DLD1 (cell line): Measurements from ENCODE around the gene ADCY2.

Experiments
- in situ Hi-C: cut with HindIII; loops from 2 replicates; pipeline ENCODE4 v1.10.0; 2017; ENCODE audit warnings: low sequenced_read_pairs

ADCY2 gene

DNA sequence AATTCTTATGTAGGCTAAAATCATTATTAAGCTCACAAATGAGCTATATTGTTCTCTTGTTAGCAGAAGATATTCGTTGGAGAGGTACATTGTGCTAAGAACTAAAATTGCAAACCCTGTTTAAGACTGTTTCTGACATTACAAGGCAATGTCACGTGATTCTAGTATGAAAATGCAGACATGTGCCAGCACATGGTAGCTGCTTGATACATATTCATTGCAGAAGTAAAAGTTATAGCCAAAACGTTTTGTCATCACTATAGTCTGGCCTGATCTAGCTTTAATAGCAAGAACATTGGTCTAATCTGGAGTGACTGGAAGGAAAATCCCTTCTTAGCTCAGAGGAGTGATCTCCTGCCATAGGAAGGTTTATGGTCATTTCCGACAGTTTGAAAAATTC lies 310.3 kb downstream of the ADCY2 start:
- in situ Hi-C loops: no loop called here

DNA sequence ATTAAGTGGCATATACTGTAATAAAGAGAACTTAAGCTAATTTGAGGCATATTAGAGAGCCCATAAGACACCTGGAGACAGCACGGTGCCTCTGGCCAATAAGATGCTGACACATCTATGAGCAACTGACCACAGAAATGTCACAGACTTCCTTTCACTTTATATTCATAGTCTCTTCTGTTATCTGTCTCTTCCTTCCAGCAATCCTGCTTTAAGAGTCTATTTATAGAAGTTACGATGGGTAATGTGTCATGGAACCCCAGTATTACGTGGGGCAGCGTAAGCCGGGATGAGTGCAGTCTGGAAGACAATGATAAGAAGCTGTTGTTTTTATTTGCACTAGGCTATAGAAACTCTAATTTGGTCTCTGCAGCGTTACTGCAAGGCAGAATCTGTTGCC lies 318.2 kb downstream of the ADCY2 start:
- in situ Hi-C loops: no loop called here

DNA sequence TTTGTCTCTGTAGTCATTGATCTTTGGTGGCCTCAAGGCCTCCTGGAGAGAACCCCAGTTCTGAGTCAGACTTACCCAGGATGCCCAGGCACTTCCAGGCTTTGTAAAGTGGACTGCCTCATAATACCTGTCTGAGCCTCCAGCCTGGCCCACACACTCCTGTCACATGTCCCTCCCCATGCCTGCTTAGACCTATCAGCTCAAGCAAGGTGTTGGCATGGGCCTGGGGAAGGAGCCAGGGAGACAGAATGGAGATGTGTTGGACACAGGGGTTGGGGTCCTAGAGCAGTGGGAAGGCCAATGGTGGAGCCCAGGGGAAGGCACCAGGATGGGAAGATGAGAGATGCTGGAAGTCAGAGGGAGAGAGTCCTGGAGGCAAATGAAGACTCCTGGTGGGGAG lies 318.8 kb downstream of the ADCY2 start:
- in situ Hi-C loops: no loop called here

DNA sequence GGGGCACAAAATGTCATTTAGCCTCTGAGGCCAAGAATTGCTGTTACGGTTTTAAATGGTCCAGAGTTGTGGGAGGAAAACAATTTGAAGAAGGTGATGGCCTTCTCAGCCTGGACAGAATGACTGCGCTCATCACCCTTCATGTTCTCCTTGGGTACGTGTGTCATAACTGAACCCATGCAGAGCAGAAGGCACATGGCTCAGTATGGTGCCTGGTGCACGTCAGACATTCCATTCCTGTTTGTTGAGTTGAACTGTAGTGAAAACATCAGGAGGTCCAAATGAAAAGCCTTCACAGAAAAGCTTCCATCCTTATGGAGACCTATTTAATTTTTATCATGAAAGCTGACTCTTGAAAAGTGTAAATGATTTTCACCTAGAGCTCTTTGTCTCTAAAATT lies 321.8 kb downstream of the ADCY2 start:
- in situ Hi-C loops: no loop called here

DNA sequence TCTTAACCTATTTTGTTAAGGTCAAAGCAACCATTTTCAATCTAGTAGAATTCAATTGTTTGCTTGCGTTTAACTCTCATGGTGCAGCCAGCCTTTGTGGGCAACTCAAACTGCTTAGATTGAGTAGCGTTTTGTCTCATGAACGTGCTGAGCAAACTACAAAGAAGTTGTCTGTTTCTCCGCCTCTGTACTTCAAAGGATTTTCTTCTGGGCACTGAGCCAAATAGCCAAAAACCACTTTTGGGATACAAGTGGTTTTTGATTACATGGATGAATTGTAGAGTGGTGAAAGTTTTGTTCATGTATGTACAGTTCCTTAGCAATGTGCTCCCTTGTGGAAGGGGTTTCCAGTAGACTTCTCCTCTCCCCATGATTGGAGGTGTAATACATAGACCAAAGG lies 332.1 kb downstream of the ADCY2 start:
- in situ Hi-C loops: no loop called here

DNA sequence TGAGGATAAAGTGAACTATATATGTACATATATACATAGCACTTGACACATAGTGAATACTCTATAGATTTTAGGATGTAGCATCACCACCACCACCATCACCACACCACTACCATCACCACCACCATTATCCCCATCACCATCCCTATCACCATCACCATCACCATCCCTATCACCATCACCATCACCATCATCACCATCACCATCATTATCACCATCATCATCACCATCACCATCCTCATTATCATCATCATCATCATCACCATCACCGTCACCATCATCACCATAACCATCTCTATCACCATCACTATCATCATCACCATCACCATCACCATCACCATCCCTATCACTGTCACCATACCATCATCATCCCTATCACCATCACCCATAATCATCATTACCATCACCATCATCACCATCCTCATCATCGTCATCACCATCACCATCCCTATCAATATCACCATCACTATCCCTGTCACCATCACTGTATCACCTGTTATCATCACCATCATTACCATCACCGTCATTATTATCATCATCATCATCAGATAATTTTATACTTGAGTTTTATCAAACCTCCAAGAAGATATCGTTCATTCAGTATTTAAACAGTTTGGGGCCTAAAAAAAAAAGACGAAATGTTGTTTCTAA lies 345.6 kb downstream of the ADCY2 start:
- in situ Hi-C loops: no loop called here

DNA sequence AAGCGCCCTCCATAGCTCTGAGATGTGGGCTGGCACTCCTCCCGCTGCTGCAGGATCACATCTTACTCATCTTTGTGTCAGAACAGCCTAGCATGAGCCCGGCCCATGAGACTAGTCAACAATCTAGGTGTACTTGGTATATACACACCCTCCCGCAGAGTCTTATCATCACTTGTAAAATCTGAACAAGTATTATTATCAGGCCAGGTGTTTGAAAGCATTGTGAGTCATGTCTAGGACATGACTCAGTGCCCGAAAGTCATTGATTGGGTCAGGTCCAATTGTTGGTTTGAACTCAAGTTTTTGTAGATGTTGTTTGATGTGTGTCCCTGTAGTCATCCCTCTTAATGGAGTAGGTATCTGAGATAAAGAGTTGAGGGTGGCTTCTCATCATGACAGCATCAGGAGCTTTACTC lies 346.3 kb downstream of the ADCY2 start:
- in situ Hi-C loops: no loop called here

DNA sequence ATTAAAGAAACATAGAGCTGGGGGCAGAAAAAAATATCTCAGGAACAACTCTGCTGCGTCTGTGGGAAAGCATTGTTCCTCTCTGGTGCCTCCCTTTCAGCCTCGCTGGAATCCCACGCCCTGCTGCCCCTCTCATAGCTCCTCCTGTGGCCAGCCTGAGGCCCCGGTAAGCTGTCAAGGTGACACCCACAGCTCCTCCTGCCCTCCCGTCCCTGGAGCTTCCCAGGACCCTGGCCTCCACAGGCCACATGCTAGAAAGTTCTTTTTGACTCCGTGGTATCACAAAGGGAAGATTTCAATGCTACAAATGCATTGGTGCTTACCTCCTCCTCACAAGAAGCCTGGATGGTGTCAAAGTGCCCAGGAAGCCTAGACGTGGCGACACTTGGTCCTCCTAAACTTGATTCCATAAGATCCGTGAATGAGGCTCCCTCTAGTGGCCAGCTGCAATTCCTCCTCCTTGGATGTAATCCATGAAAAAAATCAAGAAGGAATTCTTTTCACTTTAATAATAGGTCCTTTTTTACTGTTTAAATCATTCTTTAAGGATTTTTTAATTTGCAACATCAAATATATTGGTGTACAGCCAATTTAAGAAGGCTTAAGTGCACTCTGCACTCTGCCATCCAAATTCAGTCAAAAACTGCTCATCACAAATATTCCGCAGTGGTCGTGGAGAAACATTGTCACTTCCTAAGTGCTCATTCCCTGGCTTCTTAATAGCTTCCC lies 350.1 kb downstream of the ADCY2 start:
- in situ Hi-C loops: no loop called here

DNA sequence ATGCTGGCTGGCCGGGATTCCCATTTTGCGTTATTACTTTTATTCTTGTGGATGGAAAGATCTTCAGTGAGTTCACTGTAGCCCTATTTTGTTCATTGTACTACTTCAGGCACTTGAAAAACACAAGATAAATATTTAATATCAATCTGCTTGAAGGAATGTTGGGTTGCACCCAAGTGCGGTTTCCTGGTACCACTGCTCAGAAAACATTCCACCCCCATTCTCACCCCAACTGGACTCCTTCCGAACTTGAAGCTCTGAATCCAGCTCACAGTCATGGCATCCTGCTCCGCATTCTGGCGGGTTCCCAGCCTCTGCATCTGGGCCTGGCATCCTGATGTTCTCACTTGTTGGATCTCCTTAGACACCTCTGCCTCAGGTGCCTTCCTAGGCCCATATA lies 351.8 kb downstream of the ADCY2 start:
- in situ Hi-C loops: no loop called here

DNA sequence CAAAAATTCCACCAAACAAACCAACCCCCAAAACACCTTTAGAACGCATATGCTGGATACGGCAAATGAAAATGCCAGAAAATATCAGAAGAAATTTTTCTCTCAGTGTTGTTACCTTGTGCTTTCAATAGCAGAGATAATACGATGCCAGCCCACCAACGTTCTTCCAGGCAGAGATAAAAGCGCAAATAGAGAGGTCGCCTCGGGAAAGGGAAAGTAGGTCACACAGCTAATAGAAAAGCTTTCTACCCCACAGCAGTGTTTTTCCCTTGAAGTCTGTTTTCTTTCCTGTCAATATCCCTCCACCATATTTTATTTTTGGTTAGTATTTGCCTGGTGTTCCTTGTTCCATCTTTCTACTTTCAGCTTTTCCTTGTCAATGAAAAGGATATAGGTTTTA lies 353.7 kb downstream of the ADCY2 start:
- in situ Hi-C loops: no loop called here

DNA sequence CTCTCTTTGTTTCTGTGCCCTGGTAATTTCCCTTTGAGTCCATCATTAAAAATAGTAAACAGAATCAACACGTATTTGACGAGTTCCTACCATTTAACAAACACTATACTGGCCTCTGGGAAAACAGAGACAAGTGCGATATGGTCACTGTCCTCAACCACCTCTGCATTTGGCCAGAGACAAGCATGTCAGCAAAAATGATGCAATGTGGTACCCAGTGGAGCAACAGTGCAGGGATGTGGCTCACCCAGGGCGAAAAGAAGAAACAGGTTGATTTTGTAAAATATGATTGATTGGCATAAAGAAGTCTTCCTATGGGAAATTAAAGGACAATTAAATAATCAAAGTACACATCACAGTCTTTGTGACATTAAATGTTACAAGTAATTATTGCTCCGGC lies 355.9 kb downstream of the ADCY2 start:
- in situ Hi-C loops: no loop called here

DNA sequence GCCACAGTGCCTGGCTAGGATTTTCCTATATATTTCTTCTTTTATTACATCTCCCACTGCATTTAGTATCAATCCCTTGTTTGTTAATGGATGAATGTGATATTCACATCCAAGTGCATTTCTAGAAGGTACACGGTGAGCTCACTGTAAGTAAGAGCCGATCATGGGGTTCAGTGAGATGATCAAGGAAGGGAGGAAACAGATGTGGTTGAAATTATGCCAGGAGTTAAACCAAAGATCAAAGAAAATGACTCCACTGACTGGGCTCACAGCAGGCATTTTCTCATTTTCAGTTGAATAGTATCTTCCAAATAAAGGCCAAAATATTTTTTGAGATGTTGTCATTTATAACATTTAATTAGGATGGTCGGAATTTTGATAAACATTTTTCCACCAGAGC lies 357.2 kb downstream of the ADCY2 start:
- in situ Hi-C loops: no loop called here

DNA sequence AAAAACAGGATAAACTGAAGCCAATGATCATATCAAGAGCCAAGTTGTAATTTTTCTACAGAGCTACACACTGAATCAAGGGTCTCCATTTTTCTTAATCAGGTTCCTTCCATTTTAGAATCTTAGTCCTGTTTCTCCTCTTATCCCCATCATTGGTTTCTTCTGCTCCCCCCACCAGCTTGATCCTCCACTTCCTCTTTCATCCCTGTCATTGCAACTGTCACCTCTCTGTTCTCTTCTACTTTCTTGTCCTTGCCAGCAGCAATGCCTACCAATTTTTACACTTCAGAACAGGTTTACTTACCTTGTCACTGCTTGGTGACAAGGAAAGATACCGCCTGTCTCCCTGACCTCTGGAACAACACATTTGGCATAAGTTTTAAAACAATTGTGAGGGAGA lies 357.7 kb downstream of the ADCY2 start:
- in situ Hi-C loops: no loop called here

DNA sequence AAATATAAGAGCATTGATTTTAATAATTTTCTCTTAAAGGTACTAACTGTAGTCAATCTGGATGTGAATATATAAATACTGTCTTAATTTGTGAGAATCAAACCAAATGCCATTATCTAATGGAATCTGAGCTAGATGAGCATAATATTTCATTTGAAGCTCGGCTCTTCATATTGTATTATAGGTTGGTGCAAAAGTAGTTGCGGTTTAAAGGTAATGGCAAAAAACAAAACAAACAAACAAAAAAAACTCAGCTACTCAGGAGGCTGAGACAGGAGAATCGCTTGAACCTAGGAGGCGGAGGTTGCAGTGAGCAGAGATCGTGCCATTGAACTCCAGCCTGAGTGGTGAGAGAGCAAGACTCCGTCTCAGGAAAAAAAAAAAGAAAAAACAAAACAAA lies 358.6 kb downstream of the ADCY2 start:
- in situ Hi-C loops: no loop called here

DNA sequence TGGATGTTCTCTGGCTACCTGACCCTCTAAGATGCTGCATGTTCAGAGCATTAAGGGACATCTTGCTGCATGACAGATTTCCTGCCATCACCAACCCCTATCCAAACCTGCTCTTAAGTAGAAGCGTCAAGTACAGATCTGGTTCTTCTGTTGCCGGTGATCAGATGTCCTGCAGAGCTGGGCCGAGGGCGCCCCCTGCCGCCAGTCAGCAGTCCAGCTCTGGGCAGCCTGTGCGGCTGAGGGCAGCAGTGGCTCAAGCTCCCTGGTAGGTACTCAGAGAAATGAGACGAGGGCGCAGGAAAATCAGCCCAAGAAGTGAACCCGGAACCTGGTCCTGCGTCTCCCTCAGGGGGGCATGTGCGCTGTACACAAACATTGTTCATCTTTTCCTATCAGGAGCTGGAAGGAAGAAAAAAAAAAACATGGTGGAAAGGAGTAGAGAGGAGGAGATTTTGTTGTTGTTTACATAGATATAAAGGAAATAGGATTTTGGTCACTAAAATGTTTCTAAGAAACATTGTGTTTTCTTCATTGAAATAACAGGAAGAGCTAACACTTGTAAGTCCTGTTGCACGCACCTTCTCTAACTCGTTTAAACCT lies 359.2 kb downstream of the ADCY2 start:
- in situ Hi-C loops: no loop called here

DNA sequence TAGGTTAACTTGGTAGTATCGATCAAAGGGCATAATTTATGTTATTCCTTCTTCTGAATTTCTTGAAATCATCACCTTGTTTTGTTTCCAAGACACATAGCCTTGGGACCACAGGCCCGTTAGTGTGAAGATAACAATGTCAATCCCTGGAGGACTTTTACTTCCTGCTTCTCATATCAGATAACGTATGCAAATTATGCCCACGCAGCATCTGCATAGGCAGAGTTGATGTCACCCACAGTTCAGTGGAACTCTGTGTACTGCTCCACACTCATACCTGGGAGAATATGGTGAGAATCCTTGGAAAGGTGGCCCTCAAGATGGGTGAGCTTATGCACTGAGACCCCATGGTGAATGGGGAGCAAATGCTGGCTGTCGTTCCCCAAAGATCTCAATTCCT lies 360.0 kb downstream of the ADCY2 start:
- in situ Hi-C loops: no loop called here

DNA sequence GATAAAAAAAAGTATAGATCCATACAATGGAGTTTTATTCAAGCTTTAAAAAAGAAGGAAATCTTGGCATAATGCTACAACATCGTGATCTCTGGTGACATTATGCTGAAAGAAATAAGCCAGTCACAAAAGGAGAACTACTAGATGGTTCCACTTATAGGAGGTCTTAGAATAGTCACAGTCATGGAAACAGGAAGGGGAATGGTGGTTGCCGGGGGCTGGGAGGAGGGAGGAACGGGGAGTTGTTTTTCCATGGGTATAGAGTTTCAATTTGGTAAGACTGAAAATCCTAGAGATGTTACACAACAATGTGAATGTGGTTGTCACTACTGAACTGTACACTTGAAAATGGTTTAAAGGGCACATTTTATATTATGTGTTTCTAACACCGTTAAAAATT lies 360.5 kb downstream of the ADCY2 start:
- in situ Hi-C loops: no loop called here

DNA sequence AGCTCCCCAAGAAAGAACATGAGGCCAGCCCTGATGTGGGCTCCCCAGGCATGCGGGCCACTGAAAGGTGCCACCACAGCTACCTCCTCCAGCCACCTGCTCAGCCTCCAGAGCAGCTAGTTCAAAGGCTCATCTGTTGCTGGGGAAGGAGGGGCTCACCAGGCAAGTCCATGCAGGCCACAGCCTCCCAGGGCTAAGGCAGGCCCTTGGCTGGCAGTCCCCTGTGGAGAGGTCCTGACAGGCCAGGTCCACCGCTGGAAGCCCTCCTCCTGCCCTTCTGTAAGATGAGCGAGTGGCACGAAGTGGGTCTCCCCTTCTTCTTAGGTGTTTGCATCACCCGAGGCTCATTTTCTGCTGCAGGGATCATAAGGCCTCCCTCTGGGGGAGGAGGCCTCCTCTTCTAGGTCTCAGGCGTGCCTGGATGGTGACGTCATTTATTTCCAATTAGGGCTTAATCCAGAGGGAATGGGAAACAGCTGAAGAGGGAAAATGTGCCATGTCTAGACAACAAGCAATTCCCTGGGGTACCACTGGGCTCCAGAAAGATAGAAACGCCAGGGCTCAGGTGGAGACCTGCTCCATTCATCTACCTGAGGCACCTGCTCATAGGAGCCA lies 363.4 kb downstream of the ADCY2 start:
- in situ Hi-C loops: no loop called here

DNA sequence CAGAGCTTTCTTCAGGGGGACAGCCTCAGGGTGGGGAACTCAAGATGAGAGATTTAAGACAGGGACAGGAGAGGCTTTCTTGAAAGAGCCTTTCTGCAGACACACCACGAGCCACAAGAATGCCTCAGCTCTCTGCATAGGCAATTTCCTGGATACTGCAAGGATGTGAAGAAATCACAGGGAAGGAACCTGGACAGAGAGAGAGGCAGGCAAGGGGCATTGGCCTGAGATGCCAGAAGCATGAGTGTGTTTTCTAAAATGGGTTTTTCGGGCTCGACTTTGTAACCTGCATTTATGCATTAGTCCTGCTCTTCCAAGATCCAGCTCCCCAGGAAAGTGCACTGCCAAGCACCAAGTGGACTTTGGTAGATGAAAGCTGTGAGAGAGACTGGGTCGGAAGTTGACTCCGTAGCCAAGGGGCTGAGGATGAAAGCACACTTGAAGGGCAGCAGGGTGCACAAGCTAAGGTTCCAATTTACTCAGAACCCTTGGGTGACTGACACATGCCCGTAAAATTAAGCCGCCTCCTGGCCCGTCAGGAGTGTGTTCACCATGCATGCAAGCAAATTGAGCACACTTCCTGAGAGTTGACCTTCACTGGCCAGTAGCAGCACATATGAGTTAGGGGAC lies 364.1 kb downstream of the ADCY2 start:
- in situ Hi-C loops: no loop called here

DNA sequence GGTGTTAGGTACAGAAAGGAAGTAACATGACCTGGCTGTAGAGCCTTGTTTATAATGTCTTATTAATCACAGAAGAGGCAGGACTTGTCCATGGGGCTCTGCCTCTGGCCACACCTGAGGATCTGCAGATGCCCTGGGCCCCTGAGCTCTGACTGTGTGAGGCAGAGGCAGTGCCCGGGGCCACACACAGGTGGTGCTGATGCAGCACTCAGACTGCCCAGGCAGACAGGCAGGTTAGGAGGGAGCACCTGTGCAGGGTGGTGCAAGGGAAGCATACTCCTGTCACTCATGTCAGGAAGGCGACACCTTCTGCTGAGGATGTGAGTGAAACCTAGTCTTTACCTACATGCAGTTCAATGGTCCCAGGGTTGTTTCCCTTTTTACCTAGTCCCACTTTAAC lies 366.3 kb downstream of the ADCY2 start:
- in situ Hi-C loops: no loop called here

DNA sequence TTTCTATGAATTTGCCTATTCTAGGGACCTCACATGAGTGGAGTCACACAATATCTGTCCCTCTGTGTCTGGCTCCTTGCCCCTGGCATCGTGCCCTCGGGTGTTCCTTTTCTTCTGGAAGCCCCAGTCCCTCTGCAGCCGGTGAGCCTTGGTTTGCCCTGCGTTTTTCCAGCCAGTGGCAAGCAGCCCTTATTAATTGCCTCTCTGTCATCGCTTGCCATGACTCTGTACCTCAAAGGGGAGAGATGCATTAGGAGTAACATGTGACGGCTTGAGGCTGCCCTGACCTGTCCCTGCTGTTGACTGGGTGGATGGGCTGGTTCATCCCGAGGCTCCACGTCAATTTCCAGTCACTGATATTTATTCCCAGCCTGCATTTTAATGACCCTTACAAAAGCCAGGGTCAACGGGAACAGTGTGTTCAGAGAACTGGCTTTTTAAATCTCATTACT lies 367.7 kb downstream of the ADCY2 start:
- in situ Hi-C loops: no loop called here
